Adrenal gland (tissue), 12 donors: Measurements from ENCODE around the gene CYBB. TPM values are rescaled to one million over a fixed set of nuclear protein-coding genes. Genes with fewer than 3 reads are reported as not detected.

Experiments
- DNase-seq, 7 donors: peaks; one replicate each; pipeline ENCODE4 v3.0.0-alpha.2; 2019 to 2020
- H3K27ac ChIP-seq, 5 donors: fragments of 200-600 bp; sonication (generic) in 4 of 5; 1 replicate in 3 of 5; 2 replicates in 2 of 5; pipeline versions ENCODE4 v1.5.1 to v1.8.0; 2016 to 2020; ENCODE audit warnings: mild to moderate bottlenecking in 1 of 5
- H3K27me3 ChIP-seq: fragments of 200-600 bp; 2 replicates; pipeline ENCODE4 v1.8.0; 2021
- H3K36me3 ChIP-seq, 2 donors: fragments of 200-600 bp; replicated peaks in 1 of 2; 1 replicate in 1 of 2; 2 replicates in 1 of 2; pipeline versions ENCODE4 v1.5.1 to v1.8.0; 2018 to 2022
- H3K4me1 ChIP-seq, 2 donors: fragments of 200-600 bp; replicated peaks in 1 of 2; 1 replicate in 1 of 2; 2 replicates in 1 of 2; pipeline versions ENCODE4 v1.5.1 to v1.8.0; 2018 to 2021
- H3K4me3 ChIP-seq, 4 donors: fragments of 200-600 bp; sonication (generic) in 3 of 4; one replicate each; pipeline ENCODE4 v1.5.1; 2016 to 2018
- H3K9me3 ChIP-seq, 3 donors: fragments of 200-600 bp; sonication (generic) in 1 of 3; replicated peaks in 1 of 3; 1 replicate in 2 of 3; 2 replicates in 1 of 3; pipeline versions ENCODE4 v1.5.1 to v1.8.0; 2016 to 2021
- CTCF ChIP-seq, 6 experiments: fragments of 450-650 bp in 4 of 6; fragments of 200-600 bp in 2 of 6; sonication (generic) in 1 of 6; IDR thresholded peaks; 1 replicate in 5 of 6; 2 replicates in 1 of 6; pipeline versions ENCODE4 v1.5.1 to v1.8.0; 2016 to 2021; ENCODE audit warnings: antibody characterized with exemption in 6 of 6, mild to moderate bottlenecking in 2 of 6, moderate library complexity in 1 of 6
- POLR2A ChIP-seq, 2 donors: fragments of 450-650 bp; IDR thresholded peaks; one replicate each; pipeline ENCODE4 v1.6.1; 2017; ENCODE audit warnings: antibody characterized with exemption in 2 of 2, mild to moderate bottlenecking in 2 of 2, moderate library complexity in 1 of 2
- WGBS, 4 donors: extraction: QIAGEN DNeasy Blood & Tissue Kit in 2 of 4; methylation state at CpG; one replicate each; pipeline versions ENCODE4 v1.1.5 to v1.1.7; 2013 to 2017; 5-methylcytosine and 5-hydroxymethylcytosine counted together
- intact Hi-C, 2 donors: fragments of 100-400 bp; cut with DNase I; formaldehyde crosslinking; loops; one replicate each; pipeline versions ENCODE4 v1.14.1 to v1.15.0; 2022 to 2023
- polyA plus RNA-seq, 3 donors: library from polyadenylated mRNA; stranded (reverse); fragments of 200-250 nt in 2 of 3; fragments of 350-450 nt in 1 of 3; fragmentation: Illumina TruSeq in 1 of 3; extraction: RNeasy Lipid Tissue Mini Kit (QIAGEN cat#74804) in 1 of 3; gene quantifications; one replicate each; pipeline ENCODE4 v1.2.3, GENCODE V29; 2013 to 2014
- total RNA-seq, 9 donors: library from RNA; depleted of rRNA in 4 of 9; stranded (reverse); fragments of >200 nt in 4 of 9; fragments of 120-200 nt in 1 of 9; fragmentation: NEBNext Ultra II Directional in 1 of 9; extraction: Animal tissue kit (Norgen Biotek cat#: 25700) in 1 of 9; gene quantifications; one replicate each; pipeline versions ENCODE4 v1.1.0 to v1.2.4, GENCODE V29; 2013 to 2023
- donor health status: healthy with polysubstance abuse.
- donor health status: Bipolar disorder and iron deficiency.
- donor health status: DM: yes; HTN: yes; CAD: no.
- donor health status: DM: no; HTN: no; CAD: no.
- donor health status: DM: no; HTN: no; CAD: no.
- donor health status: DM: yes; HTN: yes; CAD: no.

The CYBB gene
- total and polyA plus RNA-seq, 12 donors = 5.5 to 153 (median 56.9) TPM

DNA sequence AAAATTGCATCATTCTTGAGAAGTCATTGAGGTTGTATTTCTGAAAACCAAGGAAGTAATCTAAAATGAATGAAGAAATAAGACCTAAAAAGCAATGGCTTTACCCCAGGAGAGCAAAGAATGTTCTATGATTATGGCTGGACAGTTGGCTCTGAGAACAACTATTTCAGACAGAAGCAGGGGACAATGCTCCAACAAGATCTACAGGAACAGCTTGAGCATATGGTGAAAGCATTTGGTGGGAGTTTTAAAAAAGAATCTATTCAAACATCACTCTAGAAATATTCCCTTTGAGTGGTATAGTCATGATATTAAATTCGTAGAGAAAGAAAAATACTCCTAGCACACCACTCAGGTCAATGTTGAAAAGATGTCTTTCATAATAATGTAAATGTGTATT is 40.8 kb downstream of the CYBB start:
- DNase-seq = no peak
- Histone ChIP-seq H3K9me3 (no peaks in the 10 kb centered on the region), H3K4me3 (no peak overlapping the region), H3K27me3 (peaks cover 13% of the 10 kb centered on the region), H3K4me1 (no peaks in the 10 kb centered on the region), H3K36me3 (no peaks in the 10 kb centered on the region), H3K27ac (no peak overlapping the region)
- intact Hi-C loops = loop anchor here in 1 of 2 donors (10.0 kb wide), 1 partner anchor 76 kb away; no protein-coding TSS in a partner anchor
- no peak for TF ChIP-seq CTCF (IDR thresholded peaks at IDR 0.05)
- TF ChIP-seq POLR2A (IDR thresholded peaks at IDR 0.05) = no peak
- WGBS, 4 donors = 58 to 92% (median 81%) methylated on average over 1 of the region's 1 CpG

GRCh38 chrX:37824491-37825214 is 44.8 kb downstream of the CYBB start:
- Histone ChIP-seq H3K27ac (no peak overlapping the region), H3K9me3 (no peaks in the 10 kb centered on the region), H3K27me3 (no peaks in the 10 kb centered on the region), H3K4me1 (no peaks in the 10 kb centered on the region), H3K4me3 (no peak overlapping the region), H3K36me3 (no peaks in the 10 kb centered on the region)
- no peak for DNase-seq
- intact Hi-C loops = loop anchor here in 1 of 2 donors (10.0 kb wide), 1 partner anchor 80 kb away; no protein-coding TSS in a partner anchor
- WGBS, 4 donors = 68 to 81% (median 78%) methylated on average over 1 of the region's 1 CpG
- TF ChIP-seq POLR2A (IDR thresholded peaks at IDR 0.05) = no peak
- TF ChIP-seq CTCF (IDR thresholded peaks at IDR 0.05) = no peak

GRCh38 chrX:37825215-37825842 is 45.5 kb downstream of the CYBB start:
- WGBS, 4 donors = 0 to 13% (median 2%) methylated on average over 3 of the region's 3 CpGs
- H3K4me1 ChIP-seq = no peaks in the 10 kb centered on the region

More at GRCh38 chrX:37825215-37825842, 45.5 kb downstream of the CYBB start:
- Histone ChIP-seq H3K4me3 (no peak overlapping the region), H3K27me3 (no peaks in the 10 kb centered on the region), H3K36me3 (no peaks in the 10 kb centered on the region), H3K9me3 (no peaks in the 10 kb centered on the region), H3K27ac (no peak overlapping the region)
- peak; percentile 29 to 76 (median 54) for DNase-seq
- peak; percentile 83 to 92 (median 86) for TF ChIP-seq CTCF (IDR thresholded peaks at IDR 0.05)
- no peak for TF ChIP-seq POLR2A (IDR thresholded peaks at IDR 0.05)
- intact Hi-C loops = loop anchor here in 1 of 2 donors (10.0 kb wide), 1 partner anchor 81 kb away; no protein-coding TSS in a partner anchor
